NB4 (cell line): ENCODE measurements around the gene DCC.
"Not testable (repeated sequence)": the region's sequence is repeated elsewhere in the genome, so short reads cannot be mapped to it uniquely, and the experiment has no call there.

Experiments
- DNase-seq: peaks from one replicate; pipeline ENCODE4 v3.0.0; 2010; ENCODE audit warnings: low read depth
- H3K4me3 ChIP-seq: one replicate; pipeline ENCODE4 v1.5.1; 2011; ENCODE audit warnings: mild to moderate bottlenecking, low read depth, low read length, moderate library complexity
- MYC ChIP-seq: IDR thresholded peaks from 2 replicates; pipeline ENCODE4 v1.6.1; 2011; ENCODE audit warnings: low read depth, low read length
- POLR2A ChIP-seq: IDR thresholded peaks from 2 replicates; pipeline ENCODE4 v1.6.1; 2011; ENCODE audit warnings: mild to moderate bottlenecking; ENCODE audit not compliant: insufficient read length; ENCODE audit errors: extremely low read depth
- TF ChIP-seq, protein P1 (sequence below): IDR thresholded peaks from 2 replicates; pipeline ENCODE4 v1.6.1; 2011; ENCODE audit warnings: low read depth, low read length
- TF ChIP-seq, protein P2 (sequence below): IDR thresholded peaks from one replicate; pipeline ENCODE4 v1.5.1; 2012; ENCODE audit warnings: low read depth, low read length

DCC gene

DNA sequence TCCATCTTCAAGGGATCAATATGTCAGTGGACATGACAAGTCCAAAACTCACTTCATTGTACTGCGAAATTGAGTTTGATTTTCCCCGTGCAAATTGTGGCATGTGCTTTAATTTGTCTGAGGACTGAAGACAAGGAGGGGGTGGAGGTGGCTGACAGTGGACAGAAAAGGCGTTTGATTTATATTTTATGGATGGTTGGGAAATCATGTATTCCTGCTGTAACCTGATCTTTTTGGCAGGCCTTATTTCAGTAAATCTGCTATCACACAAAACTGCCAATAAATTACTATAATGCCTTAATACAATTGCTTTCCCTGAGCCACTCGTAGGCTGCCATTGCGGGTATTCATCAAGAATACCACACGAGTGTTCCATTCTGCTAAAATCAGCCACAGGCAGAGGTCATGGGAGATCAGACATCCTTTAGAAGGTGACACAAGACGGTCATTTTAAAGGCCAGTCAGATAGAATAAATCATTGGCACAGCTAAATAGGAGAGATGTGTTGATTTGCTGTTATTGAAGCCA lies 1164.0 kb downstream of the DCC start:
- DNase-seq, result no peak
- no peak overlapping the region for H3K4me3 ChIP-seq
- TF ChIP-seq MYC (no peak), POLR2A (no peak)
- TF ChIP-seq, protein P1, sequence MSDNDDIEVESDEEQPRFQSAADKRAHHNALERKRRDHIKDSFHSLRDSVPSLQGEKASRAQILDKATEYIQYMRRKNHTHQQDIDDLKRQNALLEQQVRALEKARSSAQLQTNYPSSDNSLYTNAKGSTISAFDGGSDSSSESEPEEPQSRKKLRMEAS, result no peak
- TF ChIP-seq, protein P2, sequence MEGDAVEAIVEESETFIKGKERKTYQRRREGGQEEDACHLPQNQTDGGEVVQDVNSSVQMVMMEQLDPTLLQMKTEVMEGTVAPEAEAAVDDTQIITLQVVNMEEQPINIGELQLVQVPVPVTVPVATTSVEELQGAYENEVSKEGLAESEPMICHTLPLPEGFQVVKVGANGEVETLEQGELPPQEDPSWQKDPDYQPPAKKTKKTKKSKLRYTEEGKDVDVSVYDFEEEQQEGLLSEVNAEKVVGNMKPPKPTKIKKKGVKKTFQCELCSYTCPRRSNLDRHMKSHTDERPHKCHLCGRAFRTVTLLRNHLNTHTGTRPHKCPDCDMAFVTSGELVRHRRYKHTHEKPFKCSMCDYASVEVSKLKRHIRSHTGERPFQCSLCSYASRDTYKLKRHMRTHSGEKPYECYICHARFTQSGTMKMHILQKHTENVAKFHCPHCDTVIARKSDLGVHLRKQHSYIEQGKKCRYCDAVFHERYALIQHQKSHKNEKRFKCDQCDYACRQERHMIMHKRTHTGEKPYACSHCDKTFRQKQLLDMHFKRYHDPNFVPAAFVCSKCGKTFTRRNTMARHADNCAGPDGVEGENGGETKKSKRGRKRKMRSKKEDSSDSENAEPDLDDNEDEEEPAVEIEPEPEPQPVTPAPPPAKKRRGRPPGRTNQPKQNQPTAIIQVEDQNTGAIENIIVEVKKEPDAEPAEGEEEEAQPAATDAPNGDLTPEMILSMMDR, result no peak

DNA sequence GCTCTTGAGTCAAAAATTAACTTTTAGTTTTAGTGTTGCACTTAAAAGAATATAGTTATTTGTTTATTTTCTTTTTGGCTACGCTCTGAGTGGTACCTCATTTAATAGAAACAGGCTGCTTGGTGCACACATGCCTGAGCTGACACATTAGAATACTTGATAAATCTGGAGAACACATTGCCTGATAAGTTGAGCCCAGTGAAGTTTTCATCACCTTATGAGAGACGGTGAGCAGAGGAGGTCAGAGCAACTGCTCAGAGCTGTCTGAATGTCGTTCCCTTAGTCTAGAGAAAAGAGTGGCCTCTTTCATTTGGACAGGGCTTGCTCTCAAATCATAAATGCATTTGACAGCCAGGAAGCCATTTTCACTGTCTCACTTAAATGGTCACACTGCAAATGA lies 1168.5 kb downstream of the DCC start:
- DNase-seq, result no peak
- no peak overlapping the region for H3K4me3 ChIP-seq
- TF ChIP-seq, protein P2, result no peak

GRCh38 chr18:53509886-53510285 lies 1169.9 kb downstream of the DCC start:
- no peak overlapping the region for H3K4me3 ChIP-seq
- TF ChIP-seq POLR2A (no peak), MYC (no peak)
- TF ChIP-seq, protein P1, result no peak
- TF ChIP-seq, protein P2, result no peak
- no peak for DNase-seq

GRCh38 chr18:53511725-53512124 lies 1171.7 kb downstream of the DCC start:
- not testable (repeated sequence) for DNase-seq, H3K4me3 ChIP-seq

DNA sequence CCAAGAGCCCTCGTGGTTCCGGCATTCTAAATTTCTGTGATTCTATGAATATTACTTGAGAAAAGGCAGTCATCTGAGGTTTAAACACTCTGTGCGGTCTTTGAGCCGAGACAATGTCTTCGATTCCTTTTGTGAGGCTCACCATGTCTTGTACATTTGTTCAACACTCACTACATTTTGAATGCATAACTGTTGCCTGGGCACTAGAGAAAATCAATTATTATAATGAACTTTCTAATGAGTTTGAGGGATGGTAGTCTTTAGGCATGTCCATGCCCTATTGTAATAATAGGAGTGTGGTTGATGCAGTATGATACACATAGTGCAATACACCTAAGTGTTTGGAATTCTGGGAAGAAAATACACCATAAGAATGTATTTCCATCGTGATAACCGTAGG lies 1181.1 kb downstream of the DCC start:
- TF ChIP-seq, protein P2, result no peak
- TF ChIP-seq MYC, result no peak
- TF ChIP-seq, protein P1, result no peak
- no peak for TF ChIP-seq POLR2A
- H3K4me3 ChIP-seq, result no peak overlapping the region
- DNase-seq, result no peak

- no peak for DNase-seq
- TF ChIP-seq, protein P2, result no peak
- no peak for TF ChIP-seq POLR2A
- no peak for TF ChIP-seq MYC
- TF ChIP-seq, protein P1, result no peak
- no peak overlapping the region for H3K4me3 ChIP-seq
Observed at GRCh38 chr18:53526101-53526870, 1186.3 kb downstream of the DCC start.
